CD4-positive, alpha-beta T cell (primary cell): Measurements from ENCODE around the gene GNG4. TPM values are rescaled to one million over a fixed set of nuclear protein-coding genes. Genes with fewer than 3 reads are reported as not detected.

Source experiments
- ATAC-seq: fragments of 200-7000 bp; cut with Tn5 transposase; one replicate; pipeline ENCODE4 v1.10.0; 2022; ENCODE audit warnings: mild to moderate bottlenecking; ENCODE audit not compliant: poor library complexity
- CTCF ChIA-PET: fragments of 350-600 bp; sonication (Branson Sonifier 250); formaldehyde crosslinking; loops from one replicate; lab custom pipeline; 2021; ENCODE audit warnings: antibody characterized with exemption, inconsistent platforms; lab: Charles Lee
- POLR2A ChIA-PET: fragments of 350-600 bp; sonication (Branson Sonifier 250); formaldehyde crosslinking; loops from one replicate; lab custom pipeline; 2021; ENCODE audit warnings: antibody characterized with exemption, inconsistent platforms; lab: Charles Lee
- DNase-seq, 14 experiments: peaks; one replicate each; pipeline ENCODE4 v3.0.0-alpha.2; 2013 to 2020; ENCODE audit warnings: mixed read lengths in 2 of 14
- H3K27ac ChIP-seq, 2 donors: one replicate each; pipeline versions ENCODE4 v1.5.1 to v1.7.0; 2013; ENCODE audit warnings: low read length in 2 of 2, low read depth in 1 of 2, mild to moderate bottlenecking in 1 of 2
- H3K27me3 ChIP-seq, 2 experiments: 1 replicate in 1 of 2; 2 replicates in 1 of 2; pipeline versions ENCODE4 v1.6.1 to v1.7.0; 2013; ENCODE audit warnings: low read length in 2 of 2, control low read depth in 1 of 2, mild to moderate bottlenecking in 1 of 2, moderate library complexity in 1 of 2; ENCODE audit not compliant: insufficient read depth in 2 of 2, control insufficient read depth in 1 of 2
- H3K36me3 ChIP-seq: one replicate; pipeline ENCODE4 v1.6.1; 2013; ENCODE audit warnings: low read length, control low read depth; ENCODE audit not compliant: insufficient read depth
- H3K4me1 ChIP-seq: one replicate; pipeline ENCODE4 v1.6.1; 2013; ENCODE audit warnings: low read length, control low read depth; ENCODE audit not compliant: insufficient read depth
- H3K4me3 ChIP-seq: one replicate; pipeline ENCODE4 v1.5.1; 2013; ENCODE audit warnings: mild to moderate bottlenecking, low read length, moderate library complexity
- H3K9me3 ChIP-seq, 2 experiments: 1 replicate in 1 of 2; 2 replicates in 1 of 2; pipeline versions ENCODE4 v1.6.1 to v1.7.0; 2013; ENCODE audit warnings: low read length in 2 of 2, mild to moderate bottlenecking in 2 of 2, control low read depth in 1 of 2, moderate library complexity in 1 of 2; ENCODE audit not compliant: control insufficient read depth in 1 of 2, insufficient read depth in 1 of 2
- H3K27ac Mint-ChIP-seq: one replicate; pipeline ENCODE4 v1.8.0; 2020; ENCODE audit warnings: mixed read lengths
- H3K27me3 Mint-ChIP-seq: one replicate; pipeline ENCODE4 v1.8.0; 2021; ENCODE audit warnings: mixed read lengths
- H3K36me3 Mint-ChIP-seq: one replicate; pipeline ENCODE4 v1.8.0; 2021; ENCODE audit warnings: low read depth, mixed read lengths
- H3K4me1 Mint-ChIP-seq: one replicate; pipeline ENCODE4 v1.8.0; 2021; ENCODE audit warnings: low read depth, mixed read lengths
- H3K4me3 Mint-ChIP-seq: one replicate; pipeline ENCODE4 v1.8.0; 2020; ENCODE audit warnings: mild to moderate bottlenecking, mixed read lengths
- H3K9me3 Mint-ChIP-seq: one replicate; pipeline ENCODE4 v1.8.0; 2020; ENCODE audit warnings: mixed read lengths
- intact Hi-C, 2 experiments: fragments of 100-400 bp; cut with DNase I in 1 of 2; cut with micrococcal nuclease in 1 of 2; formaldehyde crosslinking; loops; one replicate each; pipeline versions ENCODE4 v1.15.1 to v1.9.0; 2023 to 2025; cut with DNase I, micrococcal nuclease
- total RNA-seq, 174 experiments: library from RNA in 2 of 174; stranded (reverse) in 2 of 174; gene quantifications; one replicate each; pipeline ENCODE4 v1.2.3 and lab custom pipeline; 2021 to 2026
- TF ChIP-seq, protein P1 (sequence below): fragments of 200-600 bp; IDR thresholded peaks from one replicate; pipeline ENCODE4 v1.8.0; 2022; ENCODE audit warnings: antibody characterized with exemption, mild to moderate bottlenecking

GNG4 gene
- total RNA-seq, 2 experiments from 2014 or later = not detected

DNA sequence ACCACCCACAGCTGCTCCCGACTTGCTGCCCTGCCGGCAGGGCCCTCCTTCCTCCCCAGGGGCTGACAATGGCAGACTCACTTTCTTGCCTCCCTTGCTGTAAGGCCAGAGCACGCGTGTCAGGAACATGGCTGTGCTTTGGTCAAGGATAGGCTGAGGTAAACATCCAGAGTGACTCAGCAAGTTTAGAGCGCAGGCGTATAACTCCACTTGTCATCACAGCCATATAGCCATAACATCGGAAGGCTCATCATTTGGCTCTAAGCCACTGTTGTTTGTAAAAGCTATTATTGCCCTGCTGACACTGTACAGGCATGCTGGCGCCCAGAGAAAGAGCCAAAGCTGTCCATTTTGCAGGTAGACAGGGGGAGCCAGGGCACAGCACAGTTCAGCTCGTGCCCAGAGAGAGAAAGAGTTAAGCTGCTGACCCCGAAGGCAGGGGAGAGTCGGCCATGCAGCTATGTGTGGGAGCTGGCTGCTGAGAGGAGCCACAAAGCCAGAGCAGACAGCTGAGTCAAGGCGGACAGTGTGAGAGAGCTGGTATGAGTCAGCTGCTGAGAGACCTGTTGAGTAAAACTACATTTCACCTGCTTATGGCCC is 60.6 kb downstream of the GNG4 start:
- ChIA-PET POLR2A (no interaction called here), CTCF (no interaction called here)
- H3K27me3 ChIP-seq = peaks cover 0 to 2% of the 10 kb centered on the region in 2 experiments
- intact Hi-C loops = no loop called here
- H3K27ac ChIP-seq = no peak overlapping the region
- H3K4me3 Mint-ChIP-seq = no peak overlapping the region
- no peak overlapping the region for H3K27ac Mint-ChIP-seq
- H3K27me3 Mint-ChIP-seq = peaks cover 46% of the 10 kb centered on the region
- ATAC-seq = no peak
- H3K36me3 Mint-ChIP-seq = no peaks in the 10 kb centered on the region
- H3K4me3 ChIP-seq = no peak overlapping the region
- H3K4me1 ChIP-seq = no peaks in the 10 kb centered on the region
- peaks cover 9% of the 10 kb centered on the region for H3K4me1 Mint-ChIP-seq
- H3K36me3 ChIP-seq = no peaks in the 10 kb centered on the region
- H3K9me3 ChIP-seq = peaks cover 14 to 24% of the 10 kb centered on the region in 2 experiments
- H3K9me3 Mint-ChIP-seq = peaks cover 2% of the 10 kb centered on the region
- TF ChIP-seq, protein P1, sequence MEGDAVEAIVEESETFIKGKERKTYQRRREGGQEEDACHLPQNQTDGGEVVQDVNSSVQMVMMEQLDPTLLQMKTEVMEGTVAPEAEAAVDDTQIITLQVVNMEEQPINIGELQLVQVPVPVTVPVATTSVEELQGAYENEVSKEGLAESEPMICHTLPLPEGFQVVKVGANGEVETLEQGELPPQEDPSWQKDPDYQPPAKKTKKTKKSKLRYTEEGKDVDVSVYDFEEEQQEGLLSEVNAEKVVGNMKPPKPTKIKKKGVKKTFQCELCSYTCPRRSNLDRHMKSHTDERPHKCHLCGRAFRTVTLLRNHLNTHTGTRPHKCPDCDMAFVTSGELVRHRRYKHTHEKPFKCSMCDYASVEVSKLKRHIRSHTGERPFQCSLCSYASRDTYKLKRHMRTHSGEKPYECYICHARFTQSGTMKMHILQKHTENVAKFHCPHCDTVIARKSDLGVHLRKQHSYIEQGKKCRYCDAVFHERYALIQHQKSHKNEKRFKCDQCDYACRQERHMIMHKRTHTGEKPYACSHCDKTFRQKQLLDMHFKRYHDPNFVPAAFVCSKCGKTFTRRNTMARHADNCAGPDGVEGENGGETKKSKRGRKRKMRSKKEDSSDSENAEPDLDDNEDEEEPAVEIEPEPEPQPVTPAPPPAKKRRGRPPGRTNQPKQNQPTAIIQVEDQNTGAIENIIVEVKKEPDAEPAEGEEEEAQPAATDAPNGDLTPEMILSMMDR = no peak
- DNase-seq = no peak

DNA sequence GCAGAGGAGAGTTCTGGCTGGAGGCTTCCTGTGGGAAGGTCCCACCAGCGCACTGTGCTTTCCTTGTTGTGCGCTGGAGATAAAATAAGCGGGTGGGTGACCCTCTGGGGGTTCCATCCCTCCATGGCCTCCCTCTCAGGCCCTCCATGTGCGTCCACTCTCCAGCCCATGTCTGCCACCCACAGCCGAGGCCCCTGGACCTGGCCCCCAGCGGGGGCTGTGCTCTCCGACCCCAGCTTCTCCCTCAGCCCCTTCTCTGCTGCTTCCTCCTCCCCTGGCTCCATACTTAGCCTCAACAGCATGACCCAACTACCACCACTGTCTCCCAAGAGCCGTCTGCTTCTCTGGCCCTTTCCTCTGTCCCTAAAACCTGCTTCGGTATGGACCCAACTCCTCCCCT is 61.4 kb downstream of the GNG4 start:
- H3K36me3 ChIP-seq = no peaks in the 10 kb centered on the region
- peaks cover 41% of the 10 kb centered on the region for H3K27me3 Mint-ChIP-seq
- H3K4me1 Mint-ChIP-seq = peaks cover under 1% of the 10 kb centered on the region
- TF ChIP-seq, protein P1 = no peak
- intact Hi-C loops = no loop called here
- ATAC-seq = no peak
- peaks cover 14 to 24% of the 10 kb centered on the region in 2 experiments for H3K9me3 ChIP-seq
- no peak overlapping the region for H3K4me3 ChIP-seq
- ChIA-PET CTCF (no interaction called here), POLR2A (no interaction called here)
- no peak overlapping the region for H3K27ac ChIP-seq
- H3K9me3 Mint-ChIP-seq = peaks cover 2% of the 10 kb centered on the region
- no peaks in the 10 kb centered on the region for H3K4me1 ChIP-seq
- H3K27me3 ChIP-seq = peaks cover 0 to 9% of the 10 kb centered on the region in 2 experiments
- no peaks in the 10 kb centered on the region for H3K36me3 Mint-ChIP-seq
- H3K4me3 Mint-ChIP-seq = no peak overlapping the region
- DNase-seq = no peak
- H3K27ac Mint-ChIP-seq = no peak overlapping the region

DNA sequence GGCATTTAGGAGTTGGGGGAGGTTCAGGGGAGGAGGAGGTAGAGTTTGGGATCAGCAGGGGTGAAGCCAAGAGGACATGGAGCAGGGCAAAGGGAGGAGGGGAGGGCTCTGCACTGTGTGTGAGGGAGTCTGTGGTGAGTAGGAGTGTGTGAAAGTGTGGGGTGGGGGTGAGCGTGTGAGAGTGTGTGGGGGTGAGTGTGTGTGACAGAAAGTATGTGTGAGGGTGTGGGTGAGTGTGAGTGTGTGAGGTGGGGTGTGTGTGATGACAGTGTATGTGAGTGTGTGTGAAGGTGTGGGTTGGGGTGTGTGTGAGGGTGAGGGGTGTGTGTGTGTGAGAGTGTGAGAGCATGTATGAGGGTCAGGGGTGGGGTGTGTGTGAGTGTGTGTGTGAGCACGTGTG is 62.6 kb downstream of the GNG4 start:
- no peak for ATAC-seq
- Histone ChIP-seq H3K9me3 (peaks cover 14 to 24% of the 10 kb centered on the region in 2 experiments), H3K36me3 (no peaks in the 10 kb centered on the region), H3K27ac (no peak overlapping the region), H3K27me3 (peaks cover 0 to 7% of the 10 kb centered on the region in 2 experiments), H3K4me3 (no peak overlapping the region), H3K4me1 (no peaks in the 10 kb centered on the region)
- DNase-seq = no peak
- H3K9me3 Mint-ChIP-seq = peaks cover 2% of the 10 kb centered on the region
- H3K4me3 Mint-ChIP-seq = no peak overlapping the region
- H3K27ac Mint-ChIP-seq = no peak overlapping the region
- peaks cover 37% of the 10 kb centered on the region for H3K27me3 Mint-ChIP-seq
- POLR2A ChIA-PET = no interaction called here
- no peaks in the 10 kb centered on the region for H3K4me1 Mint-ChIP-seq
- TF ChIP-seq, protein P1 = no peak
- H3K36me3 Mint-ChIP-seq = no peaks in the 10 kb centered on the region
- intact Hi-C loops = no loop called here
- CTCF ChIA-PET = no interaction called here
